ENCODE measurements around the gene KRT10. TPM values are rescaled to one million over a fixed set of nuclear protein-coding genes. Genes with fewer than 3 reads are reported as not detected.
"Not testable (repeated sequence)": the region's sequence is repeated elsewhere in the genome, so short reads cannot be mapped to it uniquely, and the experiment has no call there.

The KRT10 gene
- total RNA-seq, 1 experiment from 2014 or later: 34.7 TPM

GRCh38 chr17:40833882-40834281 is 11.5 kb upstream of the KRT10 start:
- DNase-seq (ENCODE audit: low spot score): no peak

DNA sequence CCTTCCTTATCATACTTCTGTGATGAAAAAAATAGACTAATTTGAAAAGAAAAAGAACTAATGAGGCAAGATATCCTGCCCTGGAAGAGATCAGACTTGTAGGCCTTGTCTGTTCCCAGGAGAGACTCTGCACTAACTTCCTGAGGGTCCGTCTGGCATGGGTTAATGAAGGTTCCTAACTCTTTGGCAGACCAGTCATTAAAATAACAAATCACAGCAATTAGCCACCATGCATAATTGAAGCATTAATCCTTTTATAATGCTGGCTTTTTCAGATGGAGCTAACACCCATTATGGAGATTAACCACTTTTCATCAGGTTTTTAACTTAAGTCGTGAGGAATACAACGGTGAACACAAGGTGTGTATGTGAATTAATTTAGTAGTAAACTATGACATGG is 10.4 kb upstream of the KRT10 start:
- no peak for DNase-seq (ENCODE audit: low spot score)

GRCh38 chr17:40830085-40830776 is 7.8 kb upstream of the KRT10 start:
- DNase-seq (ENCODE audit: low spot score): no peak

- DNase-seq (ENCODE audit: low spot score): no peak
Measured at GRCh38 chr17:40828454-40829044, 6.1 kb upstream of the KRT10 start.

GRCh38 chr17:40827746-40828453 is 5.5 kb upstream of the KRT10 start:
- no peak for DNase-seq (ENCODE audit: low spot score)

GRCh38 chr17:40825599-40825998 is 3.2 kb upstream of the KRT10 start:
- no peak for DNase-seq (ENCODE audit: low spot score)

- no peak for DNase-seq (ENCODE audit: low spot score)
Measured at GRCh38 chr17:40824015-40824832, 1.8 kb upstream of the KRT10 start.

DNA sequence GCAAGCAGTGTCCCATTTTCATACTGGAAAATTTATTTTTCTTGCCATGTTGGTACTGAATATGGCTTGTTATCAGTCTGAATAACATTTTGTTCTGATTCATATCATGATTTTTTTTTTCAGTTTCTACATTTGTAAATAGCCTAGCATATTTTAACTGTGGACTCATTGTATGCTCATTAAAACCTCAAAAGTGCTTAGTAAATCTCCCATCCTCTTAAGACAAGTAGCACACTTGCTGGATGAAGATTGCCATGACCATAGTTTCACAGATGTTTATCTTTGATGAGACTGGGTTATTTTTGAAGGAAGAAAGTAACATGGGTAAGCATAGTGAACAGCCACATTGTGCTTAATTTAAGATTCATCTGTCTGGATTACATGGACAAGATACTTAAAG is 878 bp downstream of the KRT10 start:
- no peak for DNase-seq (ENCODE audit: low spot score)

- DNase-seq (ENCODE audit: low spot score): no peak
Measured at GRCh38 chr17:40820228-40820838, 2.1 kb downstream of the KRT10 start.

- DNase-seq (ENCODE audit: low spot score): peak; percentile 32
Measured at GRCh38 chr17:40819528-40820125, 2.8 kb downstream of the KRT10 start.

GRCh38 chr17:40818733-40819527 is 3.5 kb downstream of the KRT10 start:
- peak; percentile 57 for DNase-seq (ENCODE audit: low spot score)

- no peak for DNase-seq (ENCODE audit: low spot score)
Measured at GRCh38 chr17:40818343-40818732, 4.1 kb downstream of the KRT10 start.

DNA sequence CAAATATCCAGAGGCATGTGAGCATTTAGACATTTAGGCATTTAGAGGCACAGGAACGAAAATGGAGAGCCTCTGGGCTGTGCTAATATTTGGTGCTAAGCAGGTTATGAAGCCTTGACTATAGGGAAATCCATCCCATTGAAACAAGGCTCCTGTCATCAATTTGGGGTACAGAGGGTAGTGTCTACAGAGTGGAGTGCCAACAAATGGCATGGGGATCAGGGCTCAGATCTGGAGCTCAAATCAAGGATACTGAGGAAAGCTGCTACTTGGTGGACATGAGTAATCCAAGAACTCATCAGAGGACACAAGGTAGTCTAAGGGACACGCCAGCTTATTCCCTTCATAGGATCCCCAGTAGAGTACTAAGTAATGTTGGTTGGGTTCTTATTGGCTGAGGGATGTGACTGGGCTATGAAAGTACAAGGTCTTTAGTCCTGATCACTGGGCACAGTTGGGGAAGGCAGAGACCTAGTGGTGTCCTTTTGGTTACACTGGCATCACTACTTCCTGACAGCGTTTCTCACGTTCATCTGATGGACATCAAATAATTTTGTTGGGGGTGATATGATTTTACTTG is 5.2 kb downstream of the KRT10 start:
- DNase-seq (ENCODE audit: low spot score): no peak

- no peak for DNase-seq (ENCODE audit: low spot score)
Measured at GRCh38 chr17:40816569-40816968, 5.8 kb downstream of the KRT10 start.

- DNase-seq (ENCODE audit: low spot score): no peak
Measured at GRCh38 chr17:40815381-40815780, 7.0 kb downstream of the KRT10 start.

DNA sequence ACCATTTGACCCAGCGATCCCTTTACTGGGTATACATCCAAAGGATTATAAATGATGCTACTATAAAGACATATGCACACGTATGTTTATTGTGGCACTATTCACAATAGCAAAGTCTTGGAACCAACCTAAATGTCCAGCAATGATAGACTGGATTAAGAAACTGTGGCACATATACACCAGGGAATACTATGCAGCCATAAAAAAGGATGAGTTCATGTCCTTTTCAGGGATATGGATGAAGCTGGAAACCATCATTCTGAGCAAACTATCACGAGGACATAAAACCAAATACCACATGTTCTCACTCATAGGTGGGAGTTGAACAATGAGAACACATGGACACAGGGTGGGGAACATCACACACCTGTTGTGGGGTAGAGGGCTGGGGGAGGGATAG is 7.8 kb downstream of the KRT10 start:
- not testable (repeated sequence) for DNase-seq (ENCODE audit: low spot score)

DNA sequence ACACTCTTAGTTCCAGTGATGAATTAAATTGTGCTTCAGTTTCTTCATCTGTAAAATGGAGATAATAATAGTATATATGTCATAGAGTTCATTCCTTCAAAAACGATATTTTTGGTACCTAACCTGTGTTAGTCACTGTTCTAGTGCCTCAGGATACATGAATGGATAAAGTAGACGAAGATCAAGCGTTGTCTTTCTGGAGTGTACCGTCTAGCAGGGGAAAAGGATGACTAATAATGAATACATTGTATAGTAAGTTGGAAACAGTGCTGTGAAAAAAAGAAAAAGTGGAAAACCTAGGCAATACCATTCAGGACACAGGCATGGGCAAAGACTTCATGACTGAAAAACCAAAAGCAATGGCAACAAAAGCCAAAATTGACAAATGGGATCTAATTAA is 8.6 kb downstream of the KRT10 start:
- DNase-seq (ENCODE audit: low spot score): peak; percentile 20

- DNase-seq (ENCODE audit: low spot score): no peak
Measured at GRCh38 chr17:40812639-40813038, 9.8 kb downstream of the KRT10 start.

DNA sequence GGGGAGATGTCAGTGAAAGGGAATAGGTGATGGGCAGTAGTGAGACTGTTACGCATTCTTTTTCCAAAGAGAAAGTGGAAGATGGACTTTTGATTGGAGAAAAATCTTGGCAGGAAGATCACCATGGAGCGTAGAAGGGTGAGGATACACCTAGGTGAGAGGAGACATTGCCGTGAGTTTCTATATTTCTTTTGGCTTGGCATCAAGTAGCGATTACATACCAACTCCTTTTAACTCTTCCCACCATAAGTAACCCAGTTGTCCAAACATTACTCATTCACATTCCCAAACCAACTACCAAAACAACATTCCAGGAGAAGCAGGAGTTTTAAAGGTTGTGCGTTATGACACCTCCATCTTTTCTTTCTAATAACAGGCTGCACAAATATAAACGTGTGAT is 11.9 kb downstream of the KRT10 start:
- DNase-seq (ENCODE audit: low spot score): peak; percentile 67

DNA sequence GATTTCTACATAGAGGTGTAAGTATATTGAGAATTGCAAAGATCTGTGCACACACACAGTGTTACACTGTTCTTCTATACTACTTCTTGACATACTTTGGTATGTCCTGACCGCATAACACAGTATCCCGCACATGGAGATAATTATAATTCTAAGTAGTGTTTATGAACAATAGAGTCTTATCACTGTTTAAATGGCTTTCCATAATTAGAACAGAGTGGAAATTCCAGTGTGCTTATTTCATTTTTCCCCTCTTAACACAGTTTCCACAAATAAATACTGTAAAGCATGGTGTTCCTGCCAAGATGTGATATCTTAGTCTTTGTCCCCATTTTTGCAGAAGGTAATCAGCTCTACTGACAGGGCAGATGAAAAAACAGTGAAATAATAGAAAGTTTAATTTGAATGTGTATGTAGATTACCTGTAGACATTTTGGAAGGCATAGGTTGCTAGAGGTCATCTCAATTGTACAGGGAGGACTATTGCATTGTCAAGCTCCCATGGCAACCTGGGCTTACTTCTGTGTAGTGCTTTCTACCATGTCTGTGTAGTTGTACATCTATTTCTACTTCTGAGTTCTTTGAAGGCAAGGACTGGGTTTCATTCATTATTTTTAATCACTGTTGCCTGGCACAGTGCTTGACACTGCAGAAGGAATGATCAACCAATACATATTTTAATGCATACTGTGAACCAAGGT is 12.5 kb downstream of the KRT10 start:
- DNase-seq (ENCODE audit: low spot score): no peak
